ENCODE data around the gene IFI27L2.

IFI27L2 gene

GRCh38 chr14:94164685-94165431 lies 35.5 kb upstream of the IFI27L2 start:
- DNase-seq (ENCODE audit: low read depth): no peak
- no peak for TF ChIP-seq CTCF (IDR thresholded peaks at IDR 0.05; ENCODE audit: low read depth, low read length, missing control alignments)
- in situ Hi-C loops (cut with HindIII; ENCODE audit: low sequenced_read_pairs): no loop called here
- H3K4me3 ChIP-seq (ENCODE audit: low read depth, low read length): no peak overlapping the region

GRCh38 chr14:94163796-94164195 lies 34.4 kb upstream of the IFI27L2 start:
- H3K4me3 ChIP-seq (ENCODE audit: low read depth, low read length): no peak overlapping the region
- no peak for DNase-seq (ENCODE audit: low read depth)
- in situ Hi-C loops (cut with HindIII; ENCODE audit: low sequenced_read_pairs): no loop called here
- TF ChIP-seq CTCF (IDR thresholded peaks at IDR 0.05; ENCODE audit: low read depth, low read length, missing control alignments): no peak

GRCh38 chr14:94162466-94162865 lies 33.1 kb upstream of the IFI27L2 start:
- in situ Hi-C loops (cut with HindIII; ENCODE audit: low sequenced_read_pairs): no loop called here
- H3K4me3 ChIP-seq (ENCODE audit: low read depth, low read length): no peak overlapping the region
- DNase-seq (ENCODE audit: low read depth): no peak
- no peak for TF ChIP-seq CTCF (IDR thresholded peaks at IDR 0.05; ENCODE audit: low read depth, low read length, missing control alignments)

- no peak for DNase-seq (ENCODE audit: low read depth)
- H3K4me3 ChIP-seq (ENCODE audit: low read depth, low read length): no peak overlapping the region
- in situ Hi-C loops (cut with HindIII; ENCODE audit: low sequenced_read_pairs): no loop called here
- no peak for TF ChIP-seq CTCF (IDR thresholded peaks at IDR 0.05; ENCODE audit: low read depth, low read length, missing control alignments)
Observed at GRCh38 chr14:94161981-94162380, 32.6 kb upstream of the IFI27L2 start.

- no peak for DNase-seq (ENCODE audit: low read depth)
- no peak overlapping the region for H3K4me3 ChIP-seq (ENCODE audit: low read depth, low read length)
- no peak for TF ChIP-seq CTCF (IDR thresholded peaks at IDR 0.05; ENCODE audit: low read depth, low read length, missing control alignments)
- in situ Hi-C loops (cut with HindIII; ENCODE audit: low sequenced_read_pairs): no loop called here
Observed at GRCh38 chr14:94161058-94161457, 31.7 kb upstream of the IFI27L2 start.

- H3K4me3 ChIP-seq (ENCODE audit: low read depth, low read length): no peak overlapping the region
- no peak for TF ChIP-seq CTCF (IDR thresholded peaks at IDR 0.05; ENCODE audit: low read depth, low read length, missing control alignments)
- in situ Hi-C loops (cut with HindIII; ENCODE audit: low sequenced_read_pairs): no loop called here
- no peak for DNase-seq (ENCODE audit: low read depth)
Observed at GRCh38 chr14:94158239-94158883, 29.0 kb upstream of the IFI27L2 start.

Measured in astrocyte of the cerebellum (primary cell).